Renal pelvis (tissue), 4 donors: Measurements from ENCODE around the gene GALNT2. TPM values are rescaled to one million over a fixed set of nuclear protein-coding genes. Genes with fewer than 3 reads are reported as not detected.

ENCODE experiments used
- DNase-seq: peaks from one replicate; pipeline ENCODE4 v3.0.0-alpha.2; 2013
- polyA plus RNA-seq, 3 donors: library from polyadenylated mRNA; unstranded; fragments of 120-200 nt; gene quantifications; one replicate each; pipeline ENCODE4 v1.2.1, GENCODE V29; 2013; ENCODE audit not compliant: insufficient read length in 3 of 3

Gene GALNT2
- polyA plus RNA-seq, 3 donors = 59.2 to 72.9 (median 65.4) TPM

DNA sequence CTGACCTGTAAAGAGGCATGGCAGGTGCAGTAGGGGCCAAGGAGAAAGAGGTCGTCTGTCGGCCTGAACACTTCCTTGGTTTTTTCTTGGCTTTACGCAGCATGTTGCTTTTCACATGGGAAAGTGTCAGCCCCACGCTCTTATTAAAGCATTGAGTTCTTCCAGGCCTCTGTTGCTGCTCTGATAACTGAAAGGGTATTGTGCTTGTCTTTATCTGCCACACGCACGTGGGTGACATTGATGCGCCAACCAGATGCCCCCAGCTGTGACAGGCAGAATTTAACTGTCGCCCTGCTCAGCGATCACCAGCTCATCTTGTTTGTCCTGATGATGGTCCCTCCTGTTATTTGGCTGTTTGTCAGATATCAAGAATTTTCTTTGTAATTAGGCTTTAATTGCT is 76.5 kb downstream of the GALNT2 start:
- no peak for DNase-seq

DNA sequence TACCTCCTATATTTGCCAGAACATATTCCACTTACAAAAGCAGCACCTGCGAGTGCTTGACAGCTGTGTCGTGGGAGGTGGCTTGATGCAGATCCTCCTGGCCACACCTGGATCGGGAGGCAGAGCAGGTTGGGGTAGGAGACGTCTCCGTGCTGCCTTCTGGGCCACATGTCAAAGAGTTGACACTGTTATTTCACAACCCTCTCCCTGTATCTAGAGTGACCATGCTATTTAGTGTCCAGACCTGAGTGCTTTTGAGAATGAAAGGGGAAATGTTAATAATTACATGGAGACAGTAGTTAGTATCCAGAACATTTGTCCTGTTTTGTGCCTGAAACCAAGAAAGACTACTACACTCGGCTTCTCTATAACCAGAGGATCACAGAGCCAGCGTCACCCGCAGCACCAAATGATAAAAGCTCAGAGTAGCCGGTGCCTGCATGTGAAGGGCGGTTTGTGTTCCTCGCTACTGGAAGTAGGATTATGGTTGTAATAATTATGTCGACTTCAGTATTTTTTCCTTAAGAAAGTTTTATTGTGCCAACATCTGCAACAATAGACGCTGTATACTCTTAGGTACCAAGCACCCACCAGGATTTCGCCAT is 77.1 kb downstream of the GALNT2 start:
- DNase-seq = no peak

DNA sequence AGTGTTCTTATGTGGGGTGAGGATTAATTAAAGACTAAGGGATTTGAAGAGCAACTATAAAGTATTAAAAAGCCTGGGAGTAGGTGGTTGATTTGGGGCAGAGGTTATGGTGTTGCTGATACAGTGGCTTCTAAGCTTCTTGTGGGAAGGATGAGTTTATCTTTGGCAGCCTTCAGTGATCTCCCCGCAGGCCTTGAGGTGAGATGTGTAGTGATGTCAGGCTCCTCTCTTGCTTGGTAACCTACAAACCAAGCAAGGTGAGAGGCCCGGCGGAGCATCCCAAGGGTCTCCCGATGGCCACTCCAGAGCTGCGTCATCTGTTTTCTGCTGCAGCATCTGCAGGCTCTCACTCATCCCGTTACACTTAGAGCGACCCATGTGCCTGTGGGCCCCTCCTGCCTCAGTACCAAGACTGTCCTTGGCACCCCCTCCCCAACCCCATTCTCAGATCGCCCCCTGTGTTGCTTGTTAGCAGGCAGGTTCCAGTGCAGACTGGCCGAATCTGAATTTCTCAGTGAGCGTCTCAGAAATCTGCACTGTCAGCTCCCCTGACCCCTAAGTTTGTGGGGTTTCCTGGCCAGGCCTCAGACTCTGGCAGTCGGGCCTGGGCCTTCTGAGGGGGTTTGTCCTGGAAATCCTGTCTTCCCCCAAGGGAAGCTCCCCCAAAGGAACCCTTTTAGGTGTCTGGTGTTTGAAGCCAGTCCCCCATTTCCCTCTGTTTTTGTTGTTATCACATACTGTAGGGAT is 77.9 kb downstream of the GALNT2 start:
- DNase-seq = no peak

DNA sequence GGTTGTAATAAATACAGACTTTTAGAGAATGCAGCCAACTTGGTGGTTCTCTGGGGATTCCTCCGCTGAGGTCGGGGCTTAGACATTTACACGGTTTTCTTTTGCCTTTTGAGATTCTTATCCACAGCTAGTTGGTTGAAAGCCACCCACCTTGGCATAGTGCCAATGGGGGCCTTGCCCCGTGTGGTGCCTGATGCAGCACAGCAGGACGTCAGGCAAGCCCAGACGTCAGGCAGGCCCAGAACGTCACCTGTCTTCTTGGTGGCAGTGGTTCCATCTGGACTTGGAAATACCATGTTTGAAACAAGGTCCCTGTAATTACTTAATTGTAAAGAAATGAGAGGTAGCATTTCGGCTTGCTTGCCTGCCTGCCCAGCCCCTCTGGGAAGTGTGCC is 78.5 kb downstream of the GALNT2 start:
- no peak for DNase-seq

DNA sequence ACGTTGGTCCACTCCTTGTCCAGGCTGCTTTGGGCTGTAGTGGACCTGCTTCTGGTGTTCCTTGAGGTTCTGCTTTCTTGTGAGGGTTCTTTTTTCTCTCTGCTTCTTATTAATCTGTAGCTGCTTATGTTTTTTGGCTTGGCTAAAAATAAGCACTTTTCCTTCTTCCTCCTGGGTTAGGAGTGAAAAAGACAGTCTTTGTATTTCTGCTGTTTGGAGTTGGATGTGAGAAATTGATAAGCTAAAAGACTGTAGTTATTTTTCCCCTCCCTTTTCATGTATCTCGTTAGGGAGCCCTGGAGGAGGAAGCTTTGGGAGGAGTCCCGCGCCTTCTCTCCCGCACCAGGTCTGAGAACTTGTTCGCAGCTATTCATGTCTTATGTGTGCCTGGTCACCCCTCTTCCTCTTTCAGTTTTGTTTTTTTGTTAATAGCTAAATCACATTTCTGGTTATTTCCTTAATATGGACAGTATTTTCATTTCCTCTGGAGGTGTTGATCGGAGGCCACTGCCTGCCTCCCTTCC is 79.0 kb downstream of the GALNT2 start:
- no peak for DNase-seq

DNA sequence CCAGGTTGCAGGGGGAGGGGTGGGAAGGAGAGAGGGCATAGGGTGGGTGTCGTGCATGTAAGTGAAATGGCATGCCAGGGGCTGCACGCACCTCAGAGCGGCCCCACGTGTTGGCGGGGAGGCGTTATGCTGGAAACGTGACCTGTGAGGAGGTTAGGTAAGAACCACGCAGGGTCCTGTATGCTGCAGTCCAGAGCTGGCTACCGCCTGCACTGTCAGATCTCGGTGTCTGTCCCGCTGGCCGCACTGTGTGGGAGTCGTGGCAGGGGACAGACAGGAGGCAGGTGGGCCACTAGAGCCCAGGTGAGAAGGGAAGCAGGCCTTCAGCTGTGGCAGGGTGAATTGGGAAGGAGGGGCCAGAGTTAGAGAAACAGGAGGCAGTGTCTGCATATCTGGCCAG is 79.7 kb downstream of the GALNT2 start:
- DNase-seq = no peak

DNA sequence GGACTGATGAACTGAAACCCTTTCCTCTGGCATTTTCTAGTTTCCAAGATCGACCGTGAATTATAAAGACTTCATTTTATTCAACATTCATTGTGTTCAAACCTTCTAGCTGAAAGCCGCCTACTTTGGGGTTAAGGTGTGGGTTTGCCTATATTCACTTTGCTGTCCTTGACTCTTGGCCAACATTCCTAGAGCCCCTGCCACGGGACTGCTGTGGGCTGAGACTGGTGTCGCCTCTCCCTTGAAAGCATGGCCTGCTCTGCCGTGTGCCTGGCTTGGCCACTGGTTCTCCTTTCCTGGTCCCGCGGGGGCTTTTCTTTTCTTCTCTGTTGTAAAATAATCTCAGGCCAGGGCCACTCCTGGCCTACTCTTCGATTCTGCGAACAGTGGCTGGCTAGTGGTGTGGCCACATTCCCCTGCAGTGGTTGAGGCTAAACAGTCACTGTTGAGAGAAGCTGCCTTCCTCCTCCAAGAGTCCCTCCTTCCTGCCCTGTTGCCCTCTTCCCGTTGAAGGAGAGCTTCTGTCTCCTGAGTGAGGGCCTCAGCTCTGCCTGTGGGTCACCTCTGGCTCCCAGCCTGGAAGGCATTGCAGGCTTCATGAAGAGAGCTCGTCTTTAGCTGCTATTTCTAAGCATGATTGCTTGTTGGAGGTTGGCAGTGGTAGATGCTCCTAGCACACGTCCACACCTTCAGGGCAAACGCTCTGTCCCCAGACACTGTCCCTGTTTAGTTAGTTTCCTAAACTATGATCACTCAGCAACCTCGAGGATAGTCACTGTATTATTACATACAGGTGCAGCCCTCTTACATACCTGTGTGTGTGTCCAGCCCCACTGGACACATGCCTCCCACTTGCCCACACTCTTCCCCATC is 80.5 kb downstream of the GALNT2 start:
- no peak for DNase-seq

DNA sequence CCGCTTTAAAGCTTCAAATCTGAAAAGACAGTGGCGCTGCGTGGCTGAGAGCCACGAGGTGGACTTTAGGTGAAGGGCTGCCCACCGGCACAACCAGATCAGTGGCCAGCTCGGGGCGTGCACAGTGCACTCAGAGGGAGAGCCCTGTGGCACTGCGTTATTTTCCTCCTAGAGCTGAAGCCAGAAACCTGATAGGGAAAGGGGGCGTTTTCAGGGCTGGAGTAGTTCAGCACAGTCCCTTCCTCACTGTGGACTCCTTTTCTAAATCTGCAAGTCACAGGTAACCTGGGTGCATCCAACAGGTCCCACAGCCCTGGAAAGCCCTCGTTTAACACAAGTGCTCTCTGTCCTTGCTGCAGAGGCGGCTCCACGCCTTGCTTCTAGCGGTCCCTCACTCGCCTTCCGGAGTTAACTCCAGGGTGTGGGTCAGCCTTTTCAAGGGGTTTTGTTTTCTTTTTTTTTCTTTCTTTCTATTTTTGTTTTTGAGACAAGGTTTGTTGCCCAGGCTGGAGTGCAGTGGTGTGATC is 81.2 kb downstream of the GALNT2 start:
- no peak for DNase-seq

DNA sequence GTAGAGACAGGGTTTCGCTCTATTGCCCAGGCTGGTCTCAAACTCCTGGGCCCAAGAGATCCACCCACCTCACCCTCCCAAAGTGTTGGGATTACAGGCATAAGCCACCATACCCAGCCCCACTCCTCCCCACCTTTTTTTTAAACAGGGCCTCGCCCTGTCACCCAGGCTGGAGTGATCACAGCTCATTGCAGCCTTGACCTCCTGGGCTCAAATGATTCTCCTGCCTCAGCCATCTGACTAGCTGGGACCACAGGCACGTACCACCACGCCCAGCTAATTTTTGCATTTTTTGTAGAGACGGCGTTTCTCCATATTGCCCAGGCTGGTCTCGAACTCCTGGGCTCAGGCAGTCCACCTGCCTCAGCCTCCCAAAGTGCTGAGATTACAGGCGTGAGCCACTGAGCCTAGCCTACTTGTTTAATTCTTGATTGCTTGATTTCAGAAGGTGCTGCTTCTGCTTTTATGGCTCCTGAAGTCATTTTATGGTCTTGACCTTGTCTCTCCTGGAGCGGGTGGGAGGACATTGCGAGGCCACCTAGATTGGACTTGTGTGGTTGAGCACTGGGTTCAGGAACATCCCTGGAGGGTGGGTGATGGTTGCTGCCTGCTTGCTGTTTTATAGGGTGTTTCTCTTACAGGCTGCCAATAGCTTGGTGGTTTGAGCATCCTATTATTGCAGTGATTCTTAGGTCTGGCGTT is 81.9 kb downstream of the GALNT2 start:
- DNase-seq = no peak

DNA sequence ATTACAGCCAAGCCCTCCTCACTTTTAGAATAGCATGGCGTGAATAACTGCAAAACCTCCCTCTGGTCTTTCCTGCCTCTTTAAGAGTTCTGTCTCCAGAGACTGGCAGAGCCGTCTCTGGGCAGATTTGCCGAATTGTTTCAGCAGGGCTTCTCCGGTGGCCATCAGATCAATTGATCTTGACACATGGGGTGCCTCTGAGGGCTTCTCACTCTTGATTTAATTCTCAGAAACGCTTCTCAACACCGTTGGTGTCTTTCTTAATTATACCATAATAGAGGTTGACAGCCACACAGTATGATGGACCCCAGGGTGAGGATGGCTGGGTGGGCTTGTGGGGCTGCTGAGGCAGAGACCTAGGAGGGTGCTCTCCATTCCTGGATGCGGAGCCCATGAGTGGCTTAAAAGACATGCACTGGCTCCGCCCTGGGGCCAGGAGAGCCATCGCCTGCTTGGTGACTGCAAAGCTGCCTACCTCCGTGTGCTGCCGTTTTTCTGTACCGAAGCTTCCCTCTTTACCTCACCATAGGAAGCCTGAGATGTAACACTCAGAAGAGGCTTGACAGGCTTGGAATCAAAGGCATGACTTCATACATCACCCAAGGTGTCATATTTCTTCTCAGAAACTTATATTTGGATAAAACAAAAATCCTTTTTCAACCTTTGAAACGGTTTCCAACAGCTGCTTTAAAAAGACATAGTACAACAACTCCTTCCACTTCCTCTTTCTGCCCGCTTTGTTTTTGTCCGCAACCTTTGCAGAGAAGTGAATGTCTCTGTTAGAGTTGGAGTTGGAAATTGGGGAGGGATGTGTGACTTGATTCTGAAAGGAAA is 82.9 kb downstream of the GALNT2 start:
- DNase-seq = no peak

DNA sequence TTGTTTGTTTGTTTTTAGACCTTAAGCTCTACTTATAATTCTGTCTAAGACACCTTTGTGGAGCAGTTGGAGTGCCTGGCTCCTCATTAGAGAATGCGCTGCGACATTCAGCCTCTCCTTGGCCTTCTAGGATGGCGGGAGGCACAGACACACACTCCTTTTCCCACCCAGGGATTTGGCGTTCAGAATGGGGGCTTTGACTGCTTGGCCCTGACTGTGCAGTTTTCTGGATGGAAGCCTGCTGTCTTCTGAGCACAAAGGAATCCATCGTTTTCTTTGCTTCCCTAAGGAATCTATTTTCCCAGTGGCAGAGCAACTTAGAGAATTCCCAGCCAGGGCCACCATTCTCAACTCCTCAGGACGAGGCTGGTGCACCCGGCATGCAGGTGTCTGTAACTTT is 83.6 kb downstream of the GALNT2 start:
- no peak for DNase-seq

DNA sequence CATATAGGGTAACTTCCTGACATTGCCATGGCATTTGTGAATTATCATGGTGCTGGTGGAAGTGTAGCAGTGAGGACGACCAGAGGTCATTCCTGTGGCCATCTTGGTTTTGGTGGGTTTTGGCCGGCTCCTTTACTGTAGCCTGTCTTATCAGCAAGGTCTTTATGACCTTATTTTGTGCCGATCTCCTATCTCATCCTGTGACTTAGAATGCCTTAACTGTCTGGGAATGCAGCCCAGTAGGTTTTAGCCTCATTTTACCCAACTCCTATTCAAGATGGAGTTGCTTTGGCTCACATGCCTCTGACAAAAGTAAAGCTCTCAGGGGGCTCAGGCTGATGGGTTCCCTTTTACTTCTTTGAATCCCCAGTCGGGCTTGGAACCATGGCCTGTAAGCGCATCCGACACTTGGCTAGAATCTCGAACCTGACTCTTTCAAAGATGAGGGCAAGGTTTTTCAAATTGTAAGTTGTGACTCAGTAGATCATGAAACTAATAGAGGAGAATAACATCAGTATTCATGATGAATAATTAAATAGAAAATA is 85.0 kb downstream of the GALNT2 start:
- no peak for DNase-seq

DNA sequence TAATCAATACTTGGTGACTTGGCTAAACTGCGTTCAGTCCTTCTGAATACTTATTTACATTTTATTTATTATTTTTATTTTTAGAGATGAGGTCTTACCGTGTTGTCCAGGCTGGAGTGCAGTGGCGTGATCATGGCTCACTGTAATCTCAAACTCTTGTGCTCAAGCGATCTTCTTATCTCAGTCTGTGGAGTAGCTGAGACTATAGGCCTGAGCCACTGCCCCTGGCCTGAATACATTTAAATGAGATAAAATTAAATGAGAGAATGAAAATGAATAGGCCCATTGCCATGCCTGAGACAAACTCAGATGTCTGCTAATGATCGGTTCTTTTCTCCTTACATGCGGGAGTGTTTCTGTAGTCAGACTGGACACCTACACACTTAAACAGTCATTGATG is 86.0 kb downstream of the GALNT2 start:
- no peak for DNase-seq

DNA sequence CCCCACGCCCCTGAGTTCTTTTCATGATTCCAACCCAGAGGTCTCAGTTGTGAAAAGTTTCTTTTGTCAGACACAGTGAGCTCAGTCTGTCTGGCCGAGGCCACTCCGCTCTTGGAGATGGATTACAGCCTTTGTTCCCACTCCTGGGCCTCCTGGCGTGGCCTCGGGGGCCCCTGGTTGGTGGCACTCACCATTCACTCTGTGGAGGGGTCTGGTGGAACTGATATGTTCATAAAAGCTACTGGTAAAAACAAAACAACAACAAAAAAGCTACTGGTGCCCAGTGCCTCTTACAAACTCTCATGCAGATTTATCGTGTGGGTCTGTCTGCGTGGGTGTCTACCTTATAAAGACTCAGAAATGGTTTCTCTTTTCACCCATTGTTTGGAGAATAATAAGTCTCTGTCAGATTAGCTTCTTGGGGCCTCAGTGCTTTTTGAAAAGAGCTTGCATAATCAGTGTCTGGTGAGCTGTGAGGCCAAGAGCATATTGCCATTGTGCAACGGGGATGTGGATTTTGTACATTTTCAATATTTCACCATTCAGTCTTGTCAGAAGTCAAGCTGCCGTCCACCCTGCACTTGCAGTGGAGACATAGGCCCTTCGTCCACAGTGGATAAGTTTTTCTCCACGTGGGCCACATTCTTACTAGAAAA is 86.7 kb downstream of the GALNT2 start:
- DNase-seq = no peak

DNA sequence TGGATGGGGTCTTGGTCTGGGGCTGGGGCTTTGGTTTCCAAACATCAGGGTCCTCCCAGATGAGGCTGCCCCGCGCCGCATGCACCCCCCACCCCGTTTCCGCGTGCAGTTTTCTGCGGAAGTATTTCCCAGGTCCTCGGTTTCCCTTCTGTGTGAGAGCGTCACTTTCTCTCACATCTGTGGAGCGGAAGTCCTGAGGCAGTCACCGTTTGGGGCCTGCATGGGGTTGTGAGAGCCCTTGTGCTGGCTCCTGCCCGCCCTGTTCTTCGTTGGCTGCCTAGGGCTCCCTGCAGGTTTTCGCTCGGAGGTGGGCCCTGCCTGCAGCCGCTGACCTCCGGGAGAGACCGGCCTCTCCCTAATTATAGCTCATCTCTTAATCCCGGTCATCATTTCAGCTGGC is 88.0 kb downstream of the GALNT2 start:
- DNase-seq = no peak

DNA sequence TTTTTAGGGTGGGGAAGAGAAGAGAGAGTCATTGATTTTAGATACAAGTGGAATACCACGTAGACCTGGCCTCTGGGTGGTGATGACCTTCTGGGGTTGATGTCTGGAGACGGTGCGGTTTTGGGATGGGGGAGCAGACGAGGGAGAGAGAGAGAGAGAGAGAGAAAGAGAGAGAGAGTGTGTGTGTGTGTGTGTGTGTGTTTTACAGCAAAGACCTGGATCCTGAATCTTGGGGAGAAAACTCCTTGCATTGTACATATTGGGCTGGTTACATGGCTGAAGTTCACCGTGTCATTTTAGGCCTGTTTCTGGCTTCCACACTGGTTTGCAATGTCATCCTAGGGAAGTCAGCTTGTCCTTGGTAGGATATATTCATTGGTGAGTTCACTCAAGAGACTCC is 89.0 kb downstream of the GALNT2 start:
- DNase-seq = no peak

DNA sequence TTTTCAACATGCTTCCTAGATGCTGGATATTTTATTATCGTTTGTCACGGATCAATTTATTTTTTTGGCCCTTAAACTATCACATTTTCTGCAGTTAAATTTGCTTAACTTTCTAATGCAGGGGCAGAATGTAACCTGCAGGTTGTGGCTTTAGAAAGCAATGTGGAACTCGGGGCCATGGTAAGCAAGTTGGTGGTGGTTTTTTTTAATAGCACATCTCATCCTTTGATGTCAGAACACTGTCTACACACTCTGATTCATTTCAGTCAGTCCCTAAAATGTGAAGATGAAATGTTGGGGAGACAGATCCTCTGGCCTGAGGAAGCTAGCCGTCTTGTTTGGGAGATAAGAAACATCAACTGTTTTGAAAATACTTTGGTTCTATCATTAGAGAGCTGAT is 89.5 kb downstream of the GALNT2 start:
- no peak for DNase-seq

DNA sequence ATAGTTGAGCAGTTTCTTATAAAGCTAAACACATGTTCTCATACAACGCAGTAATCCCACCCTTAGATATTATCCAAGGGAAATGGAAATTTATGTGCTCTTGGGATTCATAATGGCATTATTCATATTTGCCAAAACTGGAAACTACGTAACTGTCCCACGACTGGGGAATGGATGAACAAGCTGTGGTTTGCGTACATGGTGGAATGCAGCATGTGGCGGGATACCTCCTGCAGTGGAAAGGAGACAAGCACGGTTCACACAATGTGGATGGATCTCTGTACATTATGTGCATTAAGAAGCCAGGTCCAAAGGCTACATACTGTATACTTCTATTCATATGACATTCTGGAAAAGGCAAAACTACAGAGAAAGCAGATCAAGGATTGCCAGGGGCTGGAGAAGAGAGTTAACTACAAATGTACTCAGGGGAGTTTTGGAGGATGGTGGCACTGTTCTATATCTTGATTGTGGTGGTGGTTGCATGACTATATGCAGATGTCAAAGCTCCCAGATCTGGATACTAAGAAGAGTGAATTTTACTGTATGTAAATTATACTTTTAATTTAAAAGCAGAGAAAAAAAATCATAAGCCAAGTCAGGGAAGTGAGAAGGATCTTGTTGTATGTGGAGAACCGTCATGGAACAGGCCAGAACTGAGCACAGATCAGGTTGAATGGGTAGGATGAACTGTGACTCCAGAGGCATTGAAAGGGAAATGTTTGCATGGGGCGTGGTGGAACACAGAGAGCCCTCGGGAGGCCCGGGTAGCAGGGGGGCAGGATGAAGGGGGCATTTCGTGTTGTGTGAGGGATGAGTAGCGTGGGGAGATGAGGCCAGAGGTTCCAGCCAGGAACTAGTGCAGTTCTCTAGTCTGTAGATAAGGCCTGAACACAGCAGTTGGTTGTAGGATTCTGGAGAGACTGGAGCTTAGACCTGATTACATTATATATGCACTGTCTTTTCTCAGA is 90.7 kb downstream of the GALNT2 start:
- no peak for DNase-seq
